Loucy (cell line): ENCODE data around the gene VEPH1.

Experiments used
- CTCF ChIP-seq: fragments of 200-600 bp; sonication (generic); conservative IDR thresholded peaks from 2 replicates; pipeline ENCODE4 v1.5.1; 2014; ENCODE audit warnings: mild to moderate bottlenecking, antibody characterized with exemption, low read length
- EZH2phosphoT487 ChIP-seq: fragments of 200-600 bp; IDR thresholded peaks from 2 replicates; pipeline ENCODE4 v1.6.1; 2018; ENCODE audit warnings: antibody characterized with exemption, mild to moderate bottlenecking, moderate library complexity, borderline replicate concordance

- TF ChIP-seq CTCF, result no peak
- no peak for TF ChIP-seq EZH2phosphoT487
Observed at GRCh38 chr3:157452097-157452496, 51.1 kb downstream of the VEPH1 start.
